ENCODE results near the gene OR4F15.
"Not testable (repeated sequence)": the region's sequence is repeated elsewhere in the genome, so short reads cannot be mapped to it uniquely, and the experiment has no call there.

DNA sequence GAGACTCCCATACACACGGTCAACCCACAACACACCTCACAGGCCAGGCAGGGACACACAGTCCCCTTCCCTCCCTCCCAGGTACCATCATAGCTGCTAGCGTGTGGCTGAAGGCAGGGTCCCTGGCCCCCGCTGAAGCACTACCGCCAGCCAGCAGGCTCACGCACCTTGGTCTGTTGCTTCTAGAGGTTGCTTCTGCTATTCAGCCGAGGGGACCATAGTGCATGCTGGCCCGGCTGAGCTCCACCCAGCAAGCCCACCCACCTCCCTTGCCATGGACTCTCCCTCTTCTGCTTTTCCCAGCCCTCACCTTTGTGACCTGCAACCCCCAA lies 46.7 kb upstream of the OR4F15 start:
- TF ChIP-seq, protein P1, sequence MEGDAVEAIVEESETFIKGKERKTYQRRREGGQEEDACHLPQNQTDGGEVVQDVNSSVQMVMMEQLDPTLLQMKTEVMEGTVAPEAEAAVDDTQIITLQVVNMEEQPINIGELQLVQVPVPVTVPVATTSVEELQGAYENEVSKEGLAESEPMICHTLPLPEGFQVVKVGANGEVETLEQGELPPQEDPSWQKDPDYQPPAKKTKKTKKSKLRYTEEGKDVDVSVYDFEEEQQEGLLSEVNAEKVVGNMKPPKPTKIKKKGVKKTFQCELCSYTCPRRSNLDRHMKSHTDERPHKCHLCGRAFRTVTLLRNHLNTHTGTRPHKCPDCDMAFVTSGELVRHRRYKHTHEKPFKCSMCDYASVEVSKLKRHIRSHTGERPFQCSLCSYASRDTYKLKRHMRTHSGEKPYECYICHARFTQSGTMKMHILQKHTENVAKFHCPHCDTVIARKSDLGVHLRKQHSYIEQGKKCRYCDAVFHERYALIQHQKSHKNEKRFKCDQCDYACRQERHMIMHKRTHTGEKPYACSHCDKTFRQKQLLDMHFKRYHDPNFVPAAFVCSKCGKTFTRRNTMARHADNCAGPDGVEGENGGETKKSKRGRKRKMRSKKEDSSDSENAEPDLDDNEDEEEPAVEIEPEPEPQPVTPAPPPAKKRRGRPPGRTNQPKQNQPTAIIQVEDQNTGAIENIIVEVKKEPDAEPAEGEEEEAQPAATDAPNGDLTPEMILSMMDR (IDR thresholded peaks at IDR 0.05): not testable (repeated sequence)
- TF ChIP-seq POLR2A (IDR thresholded peaks at IDR 0.05): not testable (repeated sequence)

Measured in prostate gland (tissue), 2 donors.